Embryonic facial prominence (tissue), 1 donor: ENCODE results near the gene USP21.
A peak's percentile ranks its signal among the peaks of the same experiment; 100 is the strongest.

ENCODE experiments used
- DNase-seq: peaks from one replicate; pipeline ENCODE4 v3.0.0-alpha.2; 2016; ENCODE audit errors: extremely low spot score

Gene USP21

DNA sequence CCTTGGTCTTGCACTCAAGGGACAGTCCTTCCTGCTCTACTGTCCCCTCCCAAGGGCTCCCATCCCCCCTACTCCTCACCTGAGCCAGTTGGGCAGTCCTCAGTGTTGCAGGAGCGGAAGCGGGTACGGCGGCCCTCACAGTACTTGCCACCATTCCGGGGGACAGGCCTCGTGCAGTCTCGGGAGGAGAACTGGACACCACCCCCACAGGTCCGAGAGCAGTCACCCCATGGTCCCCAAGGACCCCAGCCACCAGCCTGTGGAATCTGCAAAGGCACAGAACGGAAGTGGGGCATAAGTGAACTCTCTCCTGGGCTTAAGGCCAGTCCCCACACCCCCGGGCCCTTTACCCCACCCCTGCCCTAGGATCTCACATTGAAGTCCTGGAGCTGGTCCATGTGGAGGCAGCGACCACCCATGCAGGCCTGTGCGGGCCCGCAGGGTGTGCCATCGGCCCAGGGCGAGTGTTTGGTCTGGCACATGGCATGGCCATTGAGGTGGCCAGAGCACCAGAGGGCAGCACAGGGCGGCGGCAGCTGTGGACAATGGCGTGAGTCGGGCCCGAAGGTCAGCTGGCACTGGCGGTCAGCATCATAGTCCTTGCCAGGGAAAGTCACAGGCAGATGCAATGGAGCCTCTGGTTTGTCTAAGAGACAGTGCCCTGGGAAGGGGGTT, 34.4 kb downstream of the USP21 start:
- DNase-seq = no peak

- no peak for DNase-seq
These were observed 35.9 kb downstream of the USP21 start for GRCh38 chr1:161195171-161195570.

- DNase-seq = no peak
These were observed 36.8 kb downstream of the USP21 start for GRCh38 chr1:161196111-161196510.

- DNase-seq = peak; percentile 70
These were observed 37.5 kb downstream of the USP21 start for GRCh38 chr1:161196521-161197451.

DNA sequence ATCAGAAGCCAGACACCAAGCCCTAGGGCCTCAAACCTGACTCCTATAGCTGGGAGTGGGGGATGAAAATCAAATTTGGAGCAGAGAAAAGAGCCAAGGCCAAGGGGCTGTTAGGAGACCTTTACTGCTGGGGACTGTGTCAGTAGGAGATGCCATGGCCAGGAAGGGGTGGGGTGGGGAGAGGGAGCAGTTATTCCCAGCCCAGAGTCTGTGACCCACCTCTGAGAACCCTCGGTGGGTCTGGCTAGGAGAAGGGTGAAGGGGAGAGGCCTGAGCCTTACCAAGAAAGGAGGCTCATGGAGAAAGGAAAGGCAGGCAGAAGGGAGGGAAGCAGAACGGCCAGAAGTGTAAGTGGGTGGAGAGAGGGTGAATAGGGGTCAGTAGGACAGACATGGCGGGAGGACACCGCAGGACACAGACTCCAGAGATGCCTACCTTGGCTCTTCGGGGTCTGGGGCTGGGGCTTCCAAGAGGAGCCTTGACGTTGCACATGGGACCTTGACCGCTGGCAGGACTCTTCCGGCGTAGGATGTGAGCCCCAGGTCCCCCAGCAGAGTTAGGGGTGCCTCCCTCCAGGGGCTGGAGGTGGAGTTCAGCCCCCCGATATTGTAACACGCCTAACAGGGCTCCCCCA, 38.4 kb downstream of the USP21 start:
- DNase-seq = no peak

DNA sequence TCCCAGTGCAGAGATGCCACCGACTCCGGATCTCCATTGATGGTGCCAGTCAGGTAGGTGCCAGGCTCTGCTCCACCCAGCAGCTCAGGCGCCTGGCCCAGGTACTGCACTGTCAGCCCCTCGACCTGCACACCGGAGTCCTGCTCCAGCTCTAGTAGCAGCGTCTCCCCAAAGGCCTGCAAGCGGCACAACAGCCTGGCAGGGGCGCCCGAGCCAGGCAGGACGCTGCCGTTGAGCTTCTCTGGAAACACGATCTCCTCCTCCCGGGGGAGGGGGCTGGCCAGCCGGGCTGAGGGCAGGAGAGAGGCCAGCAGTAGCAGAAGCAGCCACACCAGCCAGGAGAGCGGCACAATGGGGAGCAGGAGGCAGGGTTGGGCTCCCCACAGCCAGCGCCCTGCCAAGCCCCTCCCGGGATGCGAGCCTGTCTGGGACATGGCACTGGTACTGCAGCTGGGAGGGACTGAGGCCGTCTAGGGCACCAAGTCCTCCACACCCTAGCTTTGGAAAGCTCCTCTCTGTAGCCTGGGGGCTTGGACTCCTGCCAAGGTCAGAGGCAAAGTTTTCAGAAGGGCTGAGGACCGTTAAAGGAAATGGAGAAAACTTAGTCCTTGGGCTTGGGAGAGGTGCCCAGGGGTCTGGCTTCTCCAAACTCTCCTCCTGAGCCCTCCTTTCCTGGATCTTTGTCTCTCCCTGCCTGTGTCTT, 39.0 kb downstream of the USP21 start:
- DNase-seq = no peak

DNA sequence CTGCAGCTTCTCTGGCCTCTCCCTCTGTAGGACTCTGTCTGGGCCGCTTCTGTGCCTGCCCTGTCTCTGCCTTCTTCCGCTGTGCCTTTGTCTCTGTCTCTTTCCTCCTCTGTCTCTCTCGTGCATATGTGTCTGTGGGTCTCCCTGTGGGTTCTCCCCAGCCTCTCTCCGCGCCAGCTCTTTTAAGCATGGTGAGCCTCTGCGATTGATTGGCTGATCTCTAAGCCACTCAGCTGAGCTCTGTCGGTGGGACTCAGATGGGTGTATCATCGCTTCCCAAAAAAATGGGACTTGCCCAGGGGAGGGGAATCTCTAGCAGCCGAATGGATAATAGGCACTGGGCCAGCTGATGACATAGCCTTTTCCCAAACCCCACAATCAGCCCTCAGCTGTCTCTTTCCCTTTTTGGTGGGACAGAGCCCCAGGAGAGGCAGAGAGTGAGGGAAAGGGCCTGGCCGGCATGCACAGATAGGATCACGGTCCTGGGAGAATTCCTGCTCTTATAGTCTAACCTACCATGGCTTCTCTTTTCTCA, 39.7 kb downstream of the USP21 start, which contains the start of gene ADAMTS4:
Gene ADAMTS4, minus strand, starts transcription at position 158 of the 535 bp plus-strand sequence. CDS start 427 bp downstream, outside the sequence.
- DNase-seq = peak; percentile 77

DNA sequence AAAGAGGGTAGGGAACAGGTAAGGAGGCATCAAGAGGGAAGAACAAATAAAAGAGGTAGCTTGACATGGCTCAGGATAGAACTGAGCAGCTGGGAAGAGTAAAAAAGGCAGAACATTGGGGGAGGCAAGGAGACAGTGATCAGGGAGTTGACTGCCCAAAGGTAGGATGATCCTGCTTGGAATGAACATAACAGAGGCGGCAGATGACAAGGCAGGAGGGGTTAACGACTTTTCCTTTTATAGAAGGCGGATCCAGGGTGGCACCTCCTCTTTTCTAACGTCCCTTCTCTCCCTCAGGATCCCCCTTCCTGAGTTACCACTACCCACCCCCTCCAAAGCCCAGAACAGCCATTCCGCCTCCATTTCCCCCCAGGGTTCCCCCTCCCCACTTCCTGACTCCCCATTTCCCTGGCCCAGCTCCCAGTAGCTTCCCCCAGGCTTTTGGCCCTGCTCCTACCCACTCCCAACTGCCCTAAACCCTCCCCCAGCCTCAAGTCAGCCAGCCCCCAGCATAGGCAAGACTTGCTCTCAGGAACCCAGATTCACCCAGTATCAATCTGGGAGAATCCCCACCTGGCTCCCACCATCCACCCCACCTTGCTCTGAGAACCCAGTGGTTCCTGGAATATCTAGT, 40.3 kb downstream of the USP21 start:
- no peak for DNase-seq

- no peak for DNase-seq
These were observed 41.2 kb downstream of the USP21 start for GRCh38 chr1:161200421-161200991.

- no peak for DNase-seq
These were observed 41.9 kb downstream of the USP21 start for GRCh38 chr1:161200992-161201835.

- DNase-seq = peak; percentile 98
These were observed 42.8 kb downstream of the USP21 start, which contains the start of gene NDUFS2 for GRCh38 chr1:161201836-161202712. TSS of gene NDUFS2 (plus strand) at chr1:161202367. CDS start at chr1:161202386, 19 bp downstream.

- no peak for DNase-seq
These were observed 47.3 kb downstream of the USP21 start for GRCh38 chr1:161206411-161207140.

DNA sequence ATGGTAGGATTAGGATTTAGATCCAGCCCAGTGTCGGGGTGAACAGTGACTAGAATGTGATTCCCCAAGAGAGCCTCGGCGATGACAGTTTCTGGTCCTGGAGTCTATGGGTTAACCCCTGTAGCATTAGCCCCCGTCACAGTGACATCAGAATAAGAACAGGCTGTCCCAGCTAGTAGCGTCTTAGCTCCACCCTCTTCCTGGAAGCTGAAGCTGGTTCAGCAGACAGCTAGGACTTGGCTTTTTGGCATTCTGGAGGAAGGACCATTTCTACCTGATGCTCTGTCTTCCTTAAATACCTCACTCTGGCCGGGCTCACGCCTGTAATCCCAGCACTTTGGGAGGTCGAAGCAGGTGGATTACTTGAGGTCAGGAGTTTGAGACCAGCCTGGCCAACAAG, 47.9 kb downstream of the USP21 start:
- DNase-seq = no peak

GRCh38 chr1:161209790-161210409, 50.6 kb downstream of the USP21 start:
- no peak for DNase-seq

DNA sequence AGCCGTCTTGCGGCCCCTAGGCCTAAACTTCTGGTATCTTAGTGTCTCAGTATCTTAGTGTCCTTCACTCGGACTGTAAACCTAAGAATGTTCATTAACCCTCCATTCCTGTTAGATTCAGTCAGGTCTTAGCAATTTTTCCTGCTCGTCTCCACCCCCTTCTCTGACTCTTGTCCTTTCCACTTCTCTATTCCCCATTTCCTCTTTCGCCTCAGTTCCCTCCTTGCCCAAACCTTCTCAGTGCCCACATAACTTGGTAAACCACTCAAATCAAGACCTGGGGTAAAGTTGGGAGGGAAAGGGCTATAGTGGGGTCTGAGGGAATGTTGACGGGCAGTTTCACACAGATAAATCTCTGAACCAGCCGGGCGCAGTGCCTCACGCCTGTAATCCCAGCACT, 55.1 kb downstream of the USP21 start:
- no peak for DNase-seq

- DNase-seq = no peak
These were observed 55.8 kb downstream of the USP21 start, which contains the start of gene FCER1G for GRCh38 chr1:161215076-161215475. TSS of gene FCER1G (plus strand) at chr1:161215295. CDS start at chr1:161215322, 27 bp downstream.
